ENCODE results near the gene CHCHD10. TPM values are rescaled to one million over a fixed set of nuclear protein-coding genes. Genes with fewer than 3 reads are reported as not detected.

Gene CHCHD10
- total and polyA plus RNA-seq, 2 donors (not counting 1 experiment from before 2014, with no cell fraction given): 54.0 to 124 TPM

- Mint-ChIP-seq H3K4me1 (peaks cover 50% of the 10 kb centered on the region), H3K27me3 (no peaks in the 10 kb centered on the region), H3K9me3 (ENCODE audit: insufficient read depth) (no peaks in the 10 kb centered on the region), H3K4me3 (peak within 1 kb of the TSS; percentile 86), H3K27ac (peak within 1 kb of the TSS; percentile 84)
- ATAC-seq (ENCODE audit: low read depth): no peak
- 19% methylated on average over 14 of the region's 23 CpGs for WGBS (ENCODE audit: insufficient coverage)
- ChIA-PET POLR2A (interaction anchor here (0.5 to 14.3 kb wide), 5 partner anchors 10 to 1056 kb away, joined by 3 to 174 read pairs (median 4); partner anchors contain the start of genes CABIN1, SLC2A11, VPREB3 and ZNF70), CTCF (interaction anchor here (1.0 to 12.8 kb wide), 3 partner anchors 9 to 87 kb away, joined by 3 to 188 read pairs (median 4); partner anchors contain the start of genes VPREB3 and ZNF70)
- no peaks in the 10 kb centered on the region for H3K9me3 ChIP-seq (ENCODE audit: control extremely low read depth in 1 of 3, control insufficient read depth in 2 of 3, insufficient read depth in 1 of 3, low read length in 2 of 3)
- H4K20me1 ChIP-seq (ENCODE audit: control insufficient read depth, insufficient read depth, low read length, poor library complexity, severe bottlenecking): peaks cover 14% of the 10 kb centered on the region
- peak within 1 kb of the TSS; percentile 92 for H3K4me2 ChIP-seq (replicated peaks; ENCODE audit: low read depth, low read length, poor library complexity, severe bottlenecking)
- peak within 1 kb of the TSS; percentile 61 for H3K9ac ChIP-seq (ENCODE audit: low read length)
- peaks cover 15% of the 10 kb centered on the region for H3K79me2 ChIP-seq (ENCODE audit: control insufficient read depth, insufficient read depth, low read length)
- H2AFZ ChIP-seq (ENCODE audit: insufficient read depth, low read depth, low read length, poor library complexity, severe bottlenecking): peak within 1 kb of the TSS; percentile 78
- H3K27ac ChIP-seq (ENCODE audit: low read length in 2 of 2): peak within 1 kb of the TSS; percentile 34 to 73
- TF ChIP-seq EZH2 (IDR thresholded peaks at IDR 0.05; ENCODE audit: borderline replicate concordance, insufficient read depth, low read depth, low read length, poor library complexity, severe bottlenecking): no peak
- TF ChIP-seq CTCF (IDR thresholded peaks at IDR 0.05): no peak
- intact Hi-C loops (cut with micrococcal nuclease): loop anchor here (1.0 kb wide), 1 partner anchor 11 kb away; no protein-coding TSS in a partner anchor
- no peak for DNase-seq
- no peaks in the 10 kb centered on the region for H3K36me3 ChIP-seq (replicated peaks in 1 of 2; ENCODE audit: control extremely low read depth in 1 of 2, control insufficient read depth in 1 of 2, extremely low read depth in 1 of 2, insufficient read depth in 2 of 2, low read length in 1 of 2)
- H3K4me3 ChIP-seq (ENCODE audit: control extremely low read depth in 1 of 5, extremely low read depth in 1 of 5, insufficient read depth in 1 of 5, low read depth in 2 of 5, low read length in 4 of 5): peak within 1 kb of the TSS; percentile 30 to 65 (median 50)
- H3K27me3 ChIP-seq (replicated peaks in 1 of 4; ENCODE audit: control extremely low read depth in 1 of 4, control insufficient read depth in 3 of 4, insufficient read depth in 4 of 4, low read length in 3 of 4): no peaks in the 10 kb centered on the region
- peaks cover 33 to 49% of the 10 kb centered on the region in 2 donors for H3K4me1 ChIP-seq (ENCODE audit: control insufficient read depth in 2 of 2, insufficient read depth in 2 of 2, low read length in 2 of 2)
Observed at GRCh38 chr22:23762842-23763578, 4.8 kb downstream of the CHCHD10 start, which contains the start of gene C22orf15. C22orf15 (plus strand) TSS chr22:23762990; CDS start chr22:23763307, 317 bp downstream.

- POLR2A ChIA-PET: interaction anchor here (0.6 to 14.3 kb wide), 2 partner anchors 7 to 615 kb away, joined by 4 to 174 read pairs; partner anchors contain the start of genes VPREB3 and ZNF70
- Histone ChIP-seq H4K20me1 (ENCODE audit: control insufficient read depth, insufficient read depth, low read length, poor library complexity, severe bottlenecking) (peaks cover 7% of the 10 kb centered on the region), H3K27me3 (replicated peaks in 1 of 4; ENCODE audit: control extremely low read depth in 1 of 4, control insufficient read depth in 3 of 4, insufficient read depth in 4 of 4, low read length in 3 of 4) (no peaks in the 10 kb centered on the region), H3K27ac (ENCODE audit: low read length in 2 of 2) (no peak overlapping the region), H3K4me1 (ENCODE audit: control insufficient read depth in 2 of 2, insufficient read depth in 2 of 2, low read length in 2 of 2) (peaks cover 38 to 47% of the 10 kb centered on the region in 2 donors), H3K4me2 (replicated peaks; ENCODE audit: low read depth, low read length, poor library complexity, severe bottlenecking) (no peak overlapping the region), H2AFZ (ENCODE audit: insufficient read depth, low read depth, low read length, poor library complexity, severe bottlenecking) (no peak overlapping the region), H3K4me3 (ENCODE audit: control extremely low read depth in 1 of 5, extremely low read depth in 1 of 5, insufficient read depth in 1 of 5, low read depth in 2 of 5, low read length in 4 of 5) (no peak overlapping the region), H3K79me2 (ENCODE audit: control insufficient read depth, insufficient read depth, low read length) (no peaks in the 10 kb centered on the region), H3K36me3 (replicated peaks in 1 of 2; ENCODE audit: control extremely low read depth in 1 of 2, control insufficient read depth in 1 of 2, extremely low read depth in 1 of 2, insufficient read depth in 2 of 2, low read length in 1 of 2) (no peaks in the 10 kb centered on the region), H3K9ac (ENCODE audit: low read length) (no peak overlapping the region), H3K9me3 (ENCODE audit: control extremely low read depth in 1 of 3, control insufficient read depth in 2 of 3, insufficient read depth in 1 of 3, low read length in 2 of 3) (peaks cover 0 to 4% (median 0%) of the 10 kb centered on the region in 3 donors)
- no peak for ATAC-seq (ENCODE audit: low read depth)
- H3K9me3 Mint-ChIP-seq (ENCODE audit: insufficient read depth): no peaks in the 10 kb centered on the region
- no peak for DNase-seq
- intact Hi-C loops (cut with micrococcal nuclease): no loop called here
- H3K27ac Mint-ChIP-seq: no peak overlapping the region
- H3K4me1 Mint-ChIP-seq: peaks cover 42% of the 10 kb centered on the region
- no peak overlapping the region for H3K4me3 Mint-ChIP-seq
- no peaks in the 10 kb centered on the region for H3K27me3 Mint-ChIP-seq
- TF ChIP-seq CTCF (IDR thresholded peaks at IDR 0.05) (no peak), EZH2 (IDR thresholded peaks at IDR 0.05; ENCODE audit: borderline replicate concordance, insufficient read depth, low read depth, low read length, poor library complexity, severe bottlenecking) (no peak)
- CTCF ChIA-PET: interaction anchor here (13.0 kb wide), 1 partner anchor 7 kb away, joined by 188 read pairs; the partner anchor contains the start of genes C22orf15, CHCHD10 and MMP11
- 88% methylated on average over 6 of the region's 6 CpGs for WGBS (ENCODE audit: insufficient coverage)
Observed at GRCh38 chr22:23760056-23760455, 7.7 kb downstream of the CHCHD10 start.
